HG02798 (cell line): Measurements from ENCODE around the gene POR.

Source experiments
- ATAC-seq: cut with Tn5 transposase; IDR thresholded peaks from one replicate; pipeline ENCODE4 v1.9.1; 2021; ENCODE audit warnings: mild to moderate bottlenecking; ENCODE audit not compliant: unreplicated experiment, poor library complexity

Gene POR

GRCh38 chr7:75914169-75914654, 743 bp upstream of the POR start:
- ATAC-seq, result no peak

DNA sequence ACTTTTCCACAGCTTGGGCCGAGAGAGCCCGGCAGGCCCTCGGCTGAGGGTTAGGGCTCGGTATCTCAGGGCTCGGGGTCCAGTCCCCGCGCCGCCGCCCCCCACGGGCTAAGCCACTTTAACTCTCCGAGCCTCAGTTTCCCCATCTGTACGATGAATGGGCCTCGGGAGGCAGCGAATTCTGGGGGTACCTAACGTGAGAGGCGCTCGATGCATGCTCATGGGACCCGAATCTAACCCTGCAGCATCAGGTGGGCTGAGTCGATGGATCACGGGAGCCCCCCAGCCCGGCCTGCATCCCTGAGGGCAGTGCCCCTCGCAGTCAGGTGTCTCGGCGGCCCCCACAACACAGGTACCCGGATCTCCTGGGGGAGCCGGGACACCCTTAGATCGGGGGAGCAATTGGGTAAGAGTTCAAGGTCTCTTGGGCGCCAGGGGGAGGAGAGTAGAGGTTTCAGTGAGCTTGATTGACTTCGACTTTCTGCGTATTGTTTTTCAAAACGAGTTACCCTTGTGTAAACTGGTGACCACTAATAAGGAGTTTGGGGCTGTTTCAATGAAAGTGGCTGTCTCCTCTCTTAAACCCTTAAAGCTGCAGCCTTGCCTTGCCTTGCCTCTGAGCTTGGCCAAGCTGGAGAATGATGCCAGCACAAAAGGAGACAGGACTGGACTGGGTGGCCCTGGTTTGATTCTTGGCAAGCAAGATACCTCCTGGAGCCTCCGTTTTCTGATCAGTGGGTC, 631 bp downstream of the POR start:
- peak; percentile 1 for ATAC-seq

DNA sequence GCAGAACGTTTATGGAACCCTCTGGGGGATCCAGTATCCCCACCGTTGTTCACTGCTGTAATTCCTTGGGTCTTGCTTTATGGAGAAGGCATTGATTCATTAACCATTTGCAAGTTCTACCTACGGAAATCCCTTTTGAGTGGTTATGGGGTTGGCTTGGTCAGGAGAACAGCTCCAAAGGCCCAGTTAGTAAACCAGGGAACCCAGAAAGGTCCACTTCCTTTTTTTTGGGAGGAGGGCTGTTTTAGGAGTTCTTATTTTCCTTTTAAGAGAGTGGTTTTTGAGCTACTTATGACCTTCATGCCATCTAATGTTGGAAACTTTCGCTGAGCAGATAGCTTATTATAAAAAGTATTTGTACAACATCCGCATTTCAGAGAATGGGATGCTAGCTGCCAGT, 1.3 kb downstream of the POR start:
- ATAC-seq, result no peak

GRCh38 chr7:75916685-75917634, 2.0 kb downstream of the POR start:
- ATAC-seq, result no peak

- ATAC-seq, result no peak
Observed at GRCh38 chr7:75920431-75921161, 5.6 kb downstream of the POR start.

- no peak for ATAC-seq
Observed at GRCh38 chr7:75921479-75921878, 6.5 kb downstream of the POR start.

- ATAC-seq, result no peak
Observed at GRCh38 chr7:75922966-75923603, 8.1 kb downstream of the POR start.

DNA sequence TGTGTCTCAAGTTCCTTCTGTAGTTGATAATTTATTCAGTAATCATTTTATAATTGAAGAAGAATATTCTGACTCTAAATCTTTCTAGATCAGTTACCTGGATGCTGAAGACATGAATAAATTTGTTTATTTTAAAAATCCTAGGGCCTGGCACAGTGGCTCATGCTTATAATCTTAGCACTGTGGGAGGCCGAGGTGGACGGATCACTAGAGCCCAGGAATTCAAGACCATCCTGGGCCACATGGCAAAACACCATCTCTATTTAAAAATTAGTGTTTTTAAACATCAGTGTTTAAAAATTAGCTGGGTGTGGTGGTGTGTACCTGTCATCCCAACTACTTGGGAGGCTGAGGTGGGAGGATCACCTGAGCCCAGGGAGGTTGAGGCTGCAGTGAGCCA, 9.3 kb downstream of the POR start:
- no peak for ATAC-seq

DNA sequence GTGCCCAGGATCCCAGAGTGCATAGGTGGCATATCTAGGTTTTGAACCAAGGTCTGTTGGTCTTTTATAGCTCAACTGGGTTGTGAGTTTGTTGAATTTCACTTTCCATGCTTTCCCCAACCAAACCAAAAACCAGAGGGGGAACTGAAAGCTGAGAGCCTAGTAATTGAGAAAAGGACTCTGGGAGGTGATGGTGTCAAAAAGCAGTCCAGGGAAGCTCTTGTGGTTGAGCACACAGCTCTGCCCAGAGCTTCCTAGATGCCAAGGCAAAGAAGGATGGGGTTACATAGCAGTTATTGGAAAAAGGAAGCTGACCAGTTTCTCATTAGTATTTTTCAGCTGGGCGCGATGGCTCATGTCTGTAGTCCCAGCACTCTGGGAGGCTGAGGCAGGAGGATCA, 9.9 kb downstream of the POR start:
- no peak for ATAC-seq

GRCh38 chr7:75925717-75926435, 10.9 kb downstream of the POR start:
- ATAC-seq, result no peak

DNA sequence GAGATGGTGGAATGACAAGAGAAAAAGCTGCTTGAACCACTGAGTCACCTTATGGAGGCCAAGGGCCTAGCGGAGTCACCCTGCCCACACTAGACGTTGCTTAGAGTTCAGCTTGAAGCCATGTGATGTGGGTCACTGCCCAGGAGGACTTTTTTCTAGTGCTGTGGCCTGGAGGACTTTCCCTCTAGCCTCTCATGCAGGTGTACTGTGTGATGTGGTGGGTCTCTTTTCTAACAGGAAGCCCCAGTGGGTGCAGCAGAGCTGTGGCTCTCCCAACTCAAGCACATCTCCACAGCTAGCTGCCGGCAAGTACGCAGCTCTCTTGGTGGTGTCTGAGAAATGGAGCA, 13.6 kb downstream of the POR start:
- peak; percentile 64 for ATAC-seq

DNA sequence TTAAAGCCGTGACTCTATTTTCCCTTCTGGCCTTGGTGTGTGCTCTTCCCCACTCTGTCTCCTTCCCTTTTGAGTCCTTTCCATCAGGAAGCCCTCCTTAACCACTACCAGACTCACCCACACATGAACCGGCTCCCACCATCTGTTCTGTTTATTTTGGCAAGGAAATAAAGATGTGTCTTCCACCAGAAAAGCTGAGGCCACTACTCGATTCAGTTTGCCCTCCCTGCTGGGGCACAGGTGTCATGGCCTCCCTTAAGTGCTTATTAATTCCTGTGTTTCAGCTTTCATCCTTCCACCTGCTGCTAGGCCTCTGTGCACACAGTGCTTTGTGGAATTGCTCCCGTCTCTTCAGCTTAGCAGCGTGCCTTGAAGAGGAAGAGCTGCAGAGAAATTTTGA, 16.7 kb downstream of the POR start:
- ATAC-seq, result no peak

GRCh38 chr7:75937958-75938786, 23.2 kb downstream of the POR start:
- ATAC-seq, result no peak

DNA sequence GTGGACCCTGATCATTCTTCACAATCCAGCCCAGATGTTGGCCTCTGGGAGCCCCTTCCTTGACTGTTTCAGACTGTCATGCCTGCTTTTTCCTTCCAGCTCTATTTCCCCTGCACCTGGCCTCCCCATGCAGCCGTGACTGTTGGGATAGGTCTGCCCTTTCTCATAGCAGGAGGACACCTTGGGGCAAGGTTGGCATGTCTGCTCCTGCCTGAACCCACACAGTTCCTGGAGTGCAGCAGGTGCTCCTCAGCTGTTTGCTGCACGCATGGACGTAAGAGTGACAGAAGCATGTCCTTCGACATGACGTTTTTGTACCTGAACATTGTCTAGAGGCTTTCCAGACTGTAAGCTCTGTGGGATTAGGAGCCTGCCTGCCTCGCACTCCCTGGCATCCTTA, 24.0 kb downstream of the POR start:
- no peak for ATAC-seq

GRCh38 chr7:75943864-75944263, 28.9 kb downstream of the POR start:
- no peak for ATAC-seq

DNA sequence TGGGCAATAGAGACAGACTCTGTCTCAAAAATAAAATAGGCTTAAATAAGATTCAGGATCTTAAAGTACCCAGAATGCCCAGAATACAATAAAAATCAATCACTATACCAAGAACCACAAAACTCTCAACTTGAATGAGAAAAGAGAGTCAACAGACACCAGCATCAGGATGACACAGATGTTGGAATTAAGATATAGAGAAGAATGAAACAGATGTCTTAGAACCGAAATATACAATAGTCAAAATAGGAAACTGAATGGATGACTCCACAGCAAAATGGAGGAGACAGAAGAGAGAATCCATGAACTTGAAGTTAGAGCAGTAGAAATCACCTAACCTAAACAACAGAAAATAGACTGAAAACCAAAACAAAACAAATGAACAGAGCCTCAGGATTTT, 29.6 kb downstream of the POR start:
- ATAC-seq, result no peak

- ATAC-seq, result no peak
Observed at GRCh38 chr7:75945297-75946168, 30.6 kb downstream of the POR start.
